ENCODE results near the gene CTSE. TPM values are rescaled to one million over a fixed set of nuclear protein-coding genes. Genes with fewer than 3 reads are reported as not detected.
"Not testable (repeated sequence)": the region's sequence is repeated elsewhere in the genome, so short reads cannot be mapped to it uniquely, and the experiment has no call there.

Gene CTSE
- total and polyA plus RNA-seq, 4 donors, result 0.26 to 18.9 (median 0.69) TPM; not detected in 1

DNA sequence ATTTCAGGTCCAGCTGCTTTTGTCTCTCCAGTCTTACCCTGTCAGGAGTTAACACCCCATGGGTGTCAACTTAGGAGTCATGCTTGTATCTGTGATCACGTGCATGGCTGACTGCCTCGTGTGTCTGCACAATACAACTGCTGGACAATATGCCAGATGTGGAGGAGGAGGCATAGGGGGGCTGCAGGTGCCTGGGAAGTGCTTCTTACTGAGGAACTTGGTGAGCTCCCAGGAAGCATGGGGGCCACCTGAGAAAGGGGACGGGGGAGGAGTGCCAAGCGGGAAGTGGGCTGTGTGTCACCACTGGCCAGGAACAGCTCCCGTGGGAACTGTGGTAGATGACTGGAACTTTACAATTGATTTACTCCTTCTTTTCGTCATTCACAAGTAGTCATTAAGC lies 38.8 kb upstream of the CTSE start:
- ATAC-seq (ENCODE audit: low FRiP score) (no peak), DNase-seq (no peak)
- Histone ChIP-seq H3K27ac (ENCODE audit: low read depth in 1 of 2, low read length in 2 of 2) (no peak overlapping the region), H3K27me3 (ENCODE audit: control insufficient read depth in 1 of 2, insufficient read depth in 2 of 2, low read length in 1 of 2) (peaks cover 0 to 2% of the 10 kb centered on the region in 2 donors), H3K36me3 (ENCODE audit: control insufficient read depth in 1 of 2, insufficient read depth in 2 of 2, low read length in 1 of 2) (no peaks in the 10 kb centered on the region), H3K4me1 (ENCODE audit: control insufficient read depth in 1 of 2, insufficient read depth in 2 of 2, low read length in 2 of 2) (no peaks in the 10 kb centered on the region), H3K9me3 (ENCODE audit: control insufficient read depth, low read length) (no peaks in the 10 kb centered on the region), H3K4me3 (ENCODE audit: low read length in 2 of 2) (no peak overlapping the region)
- WGBS, 2 donors, result 62 to 63% methylated on average over 6 of the region's 6 CpGs
- intact Hi-C loops (cut with DNase I), result no loop called here

DNA sequence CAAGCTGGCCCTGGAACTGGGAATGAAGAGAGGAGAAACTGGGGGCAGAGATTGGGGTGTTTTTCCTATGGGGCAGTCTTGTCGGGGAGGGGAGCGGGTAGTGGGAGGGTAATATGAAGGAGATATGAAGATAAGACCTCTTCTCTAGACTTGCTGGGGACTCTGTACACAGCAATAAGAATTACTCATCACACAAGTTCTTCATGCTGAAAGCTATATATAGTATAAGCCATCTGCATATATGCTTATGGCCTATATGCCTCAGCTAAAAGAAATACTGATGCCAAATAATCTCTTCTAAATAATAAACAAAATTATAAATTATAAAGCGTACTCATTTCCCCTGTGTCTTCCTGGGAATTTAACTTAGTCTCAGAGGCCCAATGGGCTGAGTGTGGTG lies 37.1 kb upstream of the CTSE start:
- no peak overlapping the region for H3K27ac ChIP-seq (ENCODE audit: low read depth in 1 of 2, low read length in 2 of 2)
- intact Hi-C loops (cut with DNase I), result no loop called here
- DNase-seq (no peak), ATAC-seq (ENCODE audit: low FRiP score) (no peak)
- H3K9me3 ChIP-seq (ENCODE audit: control insufficient read depth, low read length), result no peaks in the 10 kb centered on the region
- no peaks in the 10 kb centered on the region for H3K4me1 ChIP-seq (ENCODE audit: control insufficient read depth in 1 of 2, insufficient read depth in 2 of 2, low read length in 2 of 2)
- peaks cover 0 to 2% of the 10 kb centered on the region in 2 donors for H3K27me3 ChIP-seq (ENCODE audit: control insufficient read depth in 1 of 2, insufficient read depth in 2 of 2, low read length in 1 of 2)
- WGBS, 2 donors, result 97 to 98% methylated on average over 3 of the region's 3 CpGs
- no peaks in the 10 kb centered on the region for H3K36me3 ChIP-seq (ENCODE audit: control insufficient read depth in 1 of 2, insufficient read depth in 2 of 2, low read length in 1 of 2)
- H3K4me3 ChIP-seq (ENCODE audit: low read length in 2 of 2), result no peak overlapping the region

DNA sequence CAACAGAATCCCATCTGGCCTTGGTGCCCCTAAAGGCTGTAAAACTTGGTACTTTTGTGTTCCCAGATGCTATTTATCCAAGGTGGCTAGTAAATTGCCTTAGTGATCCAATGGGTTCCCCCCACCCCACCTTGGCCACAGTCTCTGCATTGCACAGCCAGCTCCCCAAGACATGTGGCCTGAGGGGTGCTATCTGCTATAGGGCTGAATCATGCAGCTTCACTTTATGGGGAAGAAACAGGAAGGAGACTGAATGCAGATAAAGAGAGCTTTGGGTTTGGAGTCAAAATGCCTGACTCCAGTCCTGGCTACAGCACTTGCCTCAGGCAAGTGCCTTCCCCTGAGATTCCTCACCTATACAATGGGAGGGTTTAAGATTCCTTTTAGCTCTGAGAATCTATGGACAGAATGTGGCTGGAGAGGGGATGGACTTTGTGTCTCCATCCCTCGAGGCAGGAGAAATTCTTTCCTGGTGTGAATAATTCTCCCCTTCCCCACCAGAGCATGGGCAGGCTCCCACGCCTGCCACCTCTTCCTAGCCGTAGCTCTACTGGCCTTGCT lies 35.7 kb upstream of the CTSE start:
- Histone ChIP-seq H3K4me1 (ENCODE audit: control insufficient read depth in 1 of 2, insufficient read depth in 2 of 2, low read length in 2 of 2) (no peaks in the 10 kb centered on the region), H3K4me3 (ENCODE audit: low read length in 2 of 2) (no peak overlapping the region), H3K27me3 (ENCODE audit: control insufficient read depth in 1 of 2, insufficient read depth in 2 of 2, low read length in 1 of 2) (peaks cover 0 to 2% of the 10 kb centered on the region in 2 donors), H3K9me3 (ENCODE audit: control insufficient read depth, low read length) (no peaks in the 10 kb centered on the region), H3K27ac (ENCODE audit: low read depth in 1 of 2, low read length in 2 of 2) (no peak overlapping the region), H3K36me3 (ENCODE audit: control insufficient read depth in 1 of 2, insufficient read depth in 2 of 2, low read length in 1 of 2) (no peaks in the 10 kb centered on the region)
- 83 to 92% methylated on average over 3 of the region's 3 CpGs for WGBS, 2 donors
- DNase-seq (no peak), ATAC-seq (ENCODE audit: low FRiP score) (no peak)
- intact Hi-C loops (cut with DNase I), result no loop called here

DNA sequence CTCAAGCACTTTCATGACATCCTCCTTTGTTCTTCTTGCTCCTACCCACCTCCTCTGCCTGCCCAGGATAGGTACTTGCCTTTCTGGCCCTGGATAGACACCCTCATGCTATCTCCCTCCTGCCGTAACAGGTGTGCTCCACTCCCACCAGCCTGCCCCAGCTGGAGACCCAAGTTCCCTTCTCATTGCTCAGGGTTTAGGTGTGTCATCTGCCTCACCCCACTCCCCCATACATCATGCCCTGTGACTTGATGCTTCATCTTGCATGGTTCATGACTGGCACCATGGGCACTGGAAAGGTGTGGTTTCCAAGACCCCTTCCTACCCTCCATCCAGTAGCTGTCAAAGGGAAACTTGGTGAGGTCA lies 35.2 kb upstream of the CTSE start:
- H3K9me3 ChIP-seq (ENCODE audit: control insufficient read depth, low read length), result no peaks in the 10 kb centered on the region
- DNase-seq (no peak), ATAC-seq (ENCODE audit: low FRiP score) (no peak)
- WGBS, 2 donors, result 99 to 100% methylated on average over 1 of the region's 1 CpG
- H3K27ac ChIP-seq (ENCODE audit: low read depth in 1 of 2, low read length in 2 of 2), result no peak overlapping the region
- intact Hi-C loops (cut with DNase I), result no loop called here
- no peak overlapping the region for H3K4me3 ChIP-seq (ENCODE audit: low read length in 2 of 2)
- H3K36me3 ChIP-seq (ENCODE audit: control insufficient read depth in 1 of 2, insufficient read depth in 2 of 2, low read length in 1 of 2), result no peaks in the 10 kb centered on the region
- no peaks in the 10 kb centered on the region for H3K4me1 ChIP-seq (ENCODE audit: control insufficient read depth in 1 of 2, insufficient read depth in 2 of 2, low read length in 2 of 2)
- H3K27me3 ChIP-seq (ENCODE audit: control insufficient read depth in 1 of 2, insufficient read depth in 2 of 2, low read length in 1 of 2), result peaks cover 0 to 2% of the 10 kb centered on the region in 2 donors

DNA sequence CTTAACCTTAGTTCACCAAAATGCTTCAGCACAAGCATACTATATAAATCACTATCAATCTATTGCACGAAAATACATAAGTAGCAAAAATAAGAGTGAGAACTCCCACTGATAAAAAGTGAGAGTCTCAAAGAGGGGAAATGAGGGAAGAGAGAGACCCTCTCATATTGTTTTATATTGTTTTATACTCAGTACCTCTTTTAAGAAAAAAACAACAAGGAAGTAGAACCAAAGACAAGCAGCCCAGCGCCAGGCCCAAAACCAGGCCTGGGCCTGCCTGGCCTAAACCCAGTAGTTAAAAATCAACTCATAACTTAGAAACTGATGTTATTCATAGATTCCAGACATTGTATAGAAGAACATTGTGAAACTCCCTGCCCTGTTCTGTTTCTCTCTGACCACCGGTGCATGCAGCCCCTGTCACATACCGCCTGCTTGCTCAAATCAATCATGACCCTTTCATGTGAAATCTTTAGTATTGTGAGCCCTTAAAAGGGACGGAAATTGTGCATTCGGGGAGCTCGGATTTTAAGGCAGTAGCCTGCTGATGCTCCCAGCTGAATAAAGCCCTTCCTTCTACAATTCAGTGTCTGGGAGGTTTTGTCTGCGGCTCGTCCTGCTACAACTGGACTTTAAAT lies 34.7 kb upstream of the CTSE start:
- ATAC-seq (ENCODE audit: low FRiP score); H3K4me3 ChIP-seq (ENCODE audit: low read length in 2 of 2); H3K27me3 ChIP-seq (ENCODE audit: control insufficient read depth in 1 of 2, insufficient read depth in 2 of 2, low read length in 1 of 2); H3K9me3 ChIP-seq (ENCODE audit: control insufficient read depth, low read length); H3K4me1 ChIP-seq (ENCODE audit: control insufficient read depth in 1 of 2, insufficient read depth in 2 of 2, low read length in 2 of 2); H3K36me3 ChIP-seq (ENCODE audit: control insufficient read depth in 1 of 2, insufficient read depth in 2 of 2, low read length in 1 of 2); DNase-seq; H3K27ac ChIP-seq (ENCODE audit: low read depth in 1 of 2, low read length in 2 of 2); intact Hi-C loops (cut with DNase I): not testable (repeated sequence)
- WGBS, 2 donors, result 90 to 92% methylated on average over 6 to 7 of the region's 9 CpGs

DNA sequence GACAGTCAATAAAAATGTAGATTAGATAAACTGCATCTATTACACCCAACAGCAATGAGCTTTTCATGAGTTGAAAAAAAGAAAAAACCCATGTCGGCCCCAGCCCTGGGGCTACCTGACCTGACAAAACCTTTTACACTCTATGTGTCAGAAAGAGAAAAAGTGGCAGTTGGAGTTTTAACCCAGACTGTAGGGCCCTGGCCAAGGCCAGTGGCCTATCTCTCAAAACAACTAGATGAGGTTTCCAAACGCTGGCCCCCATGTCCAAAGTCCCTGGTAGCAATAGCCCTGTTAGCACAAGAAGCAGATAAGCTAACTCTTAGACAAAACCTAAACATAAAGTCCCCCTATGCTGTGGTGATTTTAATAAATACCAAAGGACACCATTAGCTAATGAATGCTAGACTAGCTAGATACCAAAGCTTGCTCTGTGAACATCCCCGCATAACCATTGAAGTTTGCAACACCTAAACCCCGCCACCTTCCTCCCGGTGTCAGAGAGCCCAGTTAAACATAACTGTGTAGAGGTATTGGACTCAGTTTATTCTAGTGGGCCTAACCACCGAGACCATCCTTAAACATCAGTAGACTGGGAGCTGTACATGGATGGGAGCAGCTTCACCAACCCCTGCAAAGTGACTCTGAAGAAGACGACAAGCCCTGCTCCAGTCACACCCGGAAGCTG lies 32.1 kb upstream of the CTSE start:
- ATAC-seq (ENCODE audit: low FRiP score); H3K9me3 ChIP-seq (ENCODE audit: control insufficient read depth, low read length); H3K27ac ChIP-seq (ENCODE audit: low read depth in 1 of 2, low read length in 2 of 2); DNase-seq; H3K4me1 ChIP-seq (ENCODE audit: control insufficient read depth in 1 of 2, insufficient read depth in 2 of 2, low read length in 2 of 2); H3K27me3 ChIP-seq (ENCODE audit: control insufficient read depth in 1 of 2, insufficient read depth in 2 of 2, low read length in 1 of 2); intact Hi-C loops (cut with DNase I); H3K36me3 ChIP-seq (ENCODE audit: control insufficient read depth in 1 of 2, insufficient read depth in 2 of 2, low read length in 1 of 2); H3K4me3 ChIP-seq (ENCODE audit: low read length in 2 of 2): not testable (repeated sequence)
- WGBS, 2 donors, result 91 to 92% methylated on average over 8 of the region's 8 CpGs

DNA sequence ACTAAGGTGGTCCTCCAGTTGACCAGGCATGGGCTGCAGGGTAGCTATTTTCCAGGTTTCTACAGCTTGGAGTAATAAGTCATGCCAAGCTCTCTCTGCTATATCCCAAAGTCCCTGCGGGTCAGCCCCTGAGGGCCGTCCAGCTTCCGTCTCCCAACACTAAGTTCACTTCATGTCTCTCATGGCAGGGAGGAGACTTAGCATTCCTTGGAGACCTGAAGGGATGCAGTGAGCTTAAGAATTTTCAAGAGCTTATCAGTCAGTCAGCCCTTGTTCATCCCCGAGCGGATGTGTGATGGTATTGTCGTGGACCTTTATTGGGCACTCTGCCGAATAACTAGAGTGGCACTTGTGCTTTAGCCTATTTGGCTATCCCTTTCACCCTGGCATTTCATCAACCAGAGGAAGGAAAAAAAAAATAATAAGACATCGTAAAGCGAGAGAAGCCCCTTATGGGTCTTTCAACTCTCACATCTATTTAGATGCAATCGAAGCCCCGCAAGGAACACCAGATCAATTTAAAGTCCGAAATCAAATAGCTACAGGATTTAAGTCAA lies 31.5 kb upstream of the CTSE start:
- H3K9me3 ChIP-seq (ENCODE audit: control insufficient read depth, low read length); H3K4me3 ChIP-seq (ENCODE audit: low read length in 2 of 2); H3K27ac ChIP-seq (ENCODE audit: low read depth in 1 of 2, low read length in 2 of 2); H3K36me3 ChIP-seq (ENCODE audit: control insufficient read depth in 1 of 2, insufficient read depth in 2 of 2, low read length in 1 of 2); ATAC-seq (ENCODE audit: low FRiP score); H3K4me1 ChIP-seq (ENCODE audit: control insufficient read depth in 1 of 2, insufficient read depth in 2 of 2, low read length in 2 of 2); DNase-seq; H3K27me3 ChIP-seq (ENCODE audit: control insufficient read depth in 1 of 2, insufficient read depth in 2 of 2, low read length in 1 of 2); intact Hi-C loops (cut with DNase I): not testable (repeated sequence)
- WGBS, 2 donors, result 96 to 97% methylated on average over 12 of the region's 12 CpGs

DNA sequence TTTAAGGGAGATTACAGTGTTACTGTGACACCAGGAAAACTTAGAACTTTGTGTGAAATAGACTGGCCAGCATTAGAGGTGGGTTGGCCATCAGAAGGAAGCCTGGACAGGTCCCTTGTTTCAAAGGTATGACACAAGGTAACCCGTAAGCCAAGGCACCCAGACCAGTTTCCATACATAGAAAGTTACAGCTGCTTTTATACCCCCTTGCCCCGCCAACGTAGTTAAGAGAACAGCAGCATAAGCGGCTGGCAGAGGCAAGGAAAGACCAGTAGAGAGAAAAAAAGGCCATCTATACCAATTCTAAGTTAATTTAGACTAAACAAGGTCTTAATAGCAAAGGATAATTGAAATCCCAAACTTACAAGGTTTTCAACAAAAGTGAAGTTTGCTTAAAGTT lies 29.9 kb upstream of the CTSE start:
- H3K27ac ChIP-seq (ENCODE audit: low read depth in 1 of 2, low read length in 2 of 2); H3K4me3 ChIP-seq (ENCODE audit: low read length in 2 of 2); ATAC-seq (ENCODE audit: low FRiP score); intact Hi-C loops (cut with DNase I); DNase-seq; H3K9me3 ChIP-seq (ENCODE audit: control insufficient read depth, low read length); H3K36me3 ChIP-seq (ENCODE audit: control insufficient read depth in 1 of 2, insufficient read depth in 2 of 2, low read length in 1 of 2); H3K4me1 ChIP-seq (ENCODE audit: control insufficient read depth in 1 of 2, insufficient read depth in 2 of 2, low read length in 2 of 2); H3K27me3 ChIP-seq (ENCODE audit: control insufficient read depth in 1 of 2, insufficient read depth in 2 of 2, low read length in 1 of 2): not testable (repeated sequence)
- WGBS, 2 donors, result 95 to 96% methylated on average over 4 of the region's 4 CpGs
